ENCODE data around the gene ANKRD13A.
"Not testable (repeated sequence)": the region's sequence is repeated elsewhere in the genome, so short reads cannot be mapped to it uniquely, and the experiment has no call there.

The ANKRD13A gene

DNA sequence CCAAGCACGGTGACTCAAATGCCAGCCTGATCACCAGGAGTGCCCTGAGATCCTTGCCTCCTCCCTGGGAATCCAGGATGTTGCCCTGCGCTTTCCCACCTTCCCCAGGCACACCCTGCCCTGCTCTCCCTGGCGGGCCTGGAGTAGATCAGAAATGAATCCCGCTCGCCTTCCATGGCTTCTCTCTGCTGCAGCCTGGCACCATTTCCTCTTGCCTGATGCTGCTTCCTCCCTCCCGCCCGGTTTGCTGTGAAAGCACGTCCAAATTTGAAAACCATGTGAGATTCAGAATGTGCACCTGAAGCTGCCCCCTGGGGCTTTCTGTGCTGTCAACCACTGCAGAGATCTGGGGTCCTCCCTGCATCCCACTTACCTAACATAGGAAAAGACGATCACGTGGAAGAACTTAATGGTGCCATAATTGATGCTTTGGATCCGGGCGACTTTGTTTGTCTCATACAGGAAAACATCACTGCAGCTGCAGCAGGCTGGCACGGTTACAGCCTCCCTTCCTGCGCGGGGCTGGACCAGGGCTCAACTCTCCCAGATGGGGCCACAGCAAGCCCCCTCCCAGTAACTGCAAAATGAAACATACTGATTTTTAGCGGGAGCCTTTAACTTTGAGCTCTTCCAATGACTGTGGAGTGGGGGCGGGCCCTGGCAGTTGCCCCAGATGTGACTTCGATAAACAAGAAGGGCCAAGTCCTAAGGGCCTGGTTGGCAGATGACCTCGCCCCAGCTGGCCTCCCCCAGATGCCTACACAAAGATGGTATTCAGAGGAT lies 74.0 kb downstream of the ANKRD13A start:
- Histone ChIP-seq H3K9ac (ENCODE audit: low read length) (no peak overlapping the region), H3K27ac (ENCODE audit: low read length) (no peak overlapping the region), H3K4me3 (ENCODE audit: low read length) (no peak overlapping the region), H3K9me3 (ENCODE audit: control insufficient read depth, low read depth, low read length) (no peaks in the 10 kb centered on the region), H3K27me3 (ENCODE audit: control insufficient read depth, insufficient read depth, low read length) (no peaks in the 10 kb centered on the region), H3K36me3 (ENCODE audit: control insufficient read depth, low read depth, low read length) (no peaks in the 10 kb centered on the region), H3K4me1 (ENCODE audit: control insufficient read depth, low read depth, low read length) (no peaks in the 10 kb centered on the region)

DNA sequence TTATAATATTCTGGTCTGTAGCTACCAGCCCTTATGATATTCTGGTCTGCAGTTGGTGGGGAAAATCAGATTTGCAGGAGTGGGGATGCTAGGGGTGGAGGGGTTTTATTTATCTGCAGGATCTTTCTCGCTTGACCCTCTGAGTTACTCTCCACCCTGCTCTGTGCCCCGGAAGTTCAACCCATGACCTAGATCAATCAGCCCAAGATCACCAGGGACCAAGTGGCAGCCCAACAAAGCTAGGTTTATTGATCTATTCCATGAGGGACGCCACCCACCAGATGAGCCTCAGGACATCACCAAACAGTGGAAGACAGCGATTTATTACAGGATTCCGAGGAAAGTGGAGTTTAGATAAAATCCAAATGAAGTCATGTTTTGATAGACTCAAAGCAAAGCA lies 74.9 kb downstream of the ANKRD13A start:
- no peaks in the 10 kb centered on the region for H3K36me3 ChIP-seq (ENCODE audit: control insufficient read depth, low read depth, low read length)
- H3K9ac ChIP-seq (ENCODE audit: low read length), result no peak overlapping the region
- H3K27me3 ChIP-seq (ENCODE audit: control insufficient read depth, insufficient read depth, low read length), result no peaks in the 10 kb centered on the region
- no peak overlapping the region for H3K27ac ChIP-seq (ENCODE audit: low read length)
- no peak overlapping the region for H3K4me3 ChIP-seq (ENCODE audit: low read length)
- no peaks in the 10 kb centered on the region for H3K4me1 ChIP-seq (ENCODE audit: control insufficient read depth, low read depth, low read length)
- H3K9me3 ChIP-seq (ENCODE audit: control insufficient read depth, low read depth, low read length), result no peaks in the 10 kb centered on the region

DNA sequence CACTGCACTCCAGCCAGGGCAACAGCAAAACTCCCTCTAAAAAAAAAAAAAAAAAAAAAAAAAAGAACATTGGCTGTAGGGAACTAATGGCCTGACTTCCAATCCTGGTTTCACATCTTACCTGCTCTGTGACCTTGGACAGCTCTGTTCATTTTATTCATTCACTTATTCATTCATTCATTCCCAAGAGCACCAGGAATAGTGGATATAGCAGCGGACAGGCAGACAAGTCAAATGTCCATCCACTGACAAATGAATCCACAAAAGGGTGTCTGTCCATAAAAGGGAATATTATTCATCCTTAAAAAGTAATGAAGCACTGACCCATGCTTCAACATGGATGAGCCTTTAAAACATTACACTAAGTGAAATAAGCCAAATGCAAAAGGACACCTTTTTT lies 76.7 kb downstream of the ANKRD13A start:
- Histone ChIP-seq H3K27me3 (ENCODE audit: control insufficient read depth, insufficient read depth, low read length) (no peaks in the 10 kb centered on the region), H3K4me3 (ENCODE audit: low read length) (no peak overlapping the region), H3K27ac (ENCODE audit: low read length) (no peak overlapping the region), H3K4me1 (ENCODE audit: control insufficient read depth, low read depth, low read length) (no peaks in the 10 kb centered on the region), H3K9me3 (ENCODE audit: control insufficient read depth, low read depth, low read length) (no peaks in the 10 kb centered on the region), H3K9ac (ENCODE audit: low read length) (no peak overlapping the region), H3K36me3 (ENCODE audit: control insufficient read depth, low read depth, low read length) (no peaks in the 10 kb centered on the region)

DNA sequence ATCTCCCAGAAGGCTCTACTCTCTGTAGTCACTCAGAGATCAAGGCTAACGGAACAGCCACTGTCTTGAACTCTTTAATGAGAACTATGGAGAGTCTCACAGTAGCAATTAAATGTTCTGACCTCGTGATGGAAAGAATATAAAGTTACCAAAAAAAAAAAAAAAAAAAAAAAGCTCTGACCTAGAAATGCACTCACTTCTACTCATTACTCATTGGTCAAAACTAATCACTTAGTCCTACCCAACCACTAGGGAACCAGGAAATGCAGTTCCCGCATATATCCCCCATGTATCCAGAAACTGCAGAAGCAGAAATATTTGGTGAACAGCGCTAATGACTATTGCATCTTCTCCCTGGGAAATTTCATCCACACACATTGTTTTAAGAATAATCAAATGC lies 78.6 kb downstream of the ANKRD13A start:
- H3K36me3 ChIP-seq (ENCODE audit: control insufficient read depth, low read depth, low read length), result no peaks in the 10 kb centered on the region
- no peaks in the 10 kb centered on the region for H3K27me3 ChIP-seq (ENCODE audit: control insufficient read depth, insufficient read depth, low read length)
- H3K27ac ChIP-seq (ENCODE audit: low read length), result no peak overlapping the region
- no peak overlapping the region for H3K9ac ChIP-seq (ENCODE audit: low read length)
- H3K4me3 ChIP-seq (ENCODE audit: low read length), result no peak overlapping the region
- H3K4me1 ChIP-seq (ENCODE audit: control insufficient read depth, low read depth, low read length), result no peaks in the 10 kb centered on the region
- H3K9me3 ChIP-seq (ENCODE audit: control insufficient read depth, low read depth, low read length), result no peaks in the 10 kb centered on the region

DNA sequence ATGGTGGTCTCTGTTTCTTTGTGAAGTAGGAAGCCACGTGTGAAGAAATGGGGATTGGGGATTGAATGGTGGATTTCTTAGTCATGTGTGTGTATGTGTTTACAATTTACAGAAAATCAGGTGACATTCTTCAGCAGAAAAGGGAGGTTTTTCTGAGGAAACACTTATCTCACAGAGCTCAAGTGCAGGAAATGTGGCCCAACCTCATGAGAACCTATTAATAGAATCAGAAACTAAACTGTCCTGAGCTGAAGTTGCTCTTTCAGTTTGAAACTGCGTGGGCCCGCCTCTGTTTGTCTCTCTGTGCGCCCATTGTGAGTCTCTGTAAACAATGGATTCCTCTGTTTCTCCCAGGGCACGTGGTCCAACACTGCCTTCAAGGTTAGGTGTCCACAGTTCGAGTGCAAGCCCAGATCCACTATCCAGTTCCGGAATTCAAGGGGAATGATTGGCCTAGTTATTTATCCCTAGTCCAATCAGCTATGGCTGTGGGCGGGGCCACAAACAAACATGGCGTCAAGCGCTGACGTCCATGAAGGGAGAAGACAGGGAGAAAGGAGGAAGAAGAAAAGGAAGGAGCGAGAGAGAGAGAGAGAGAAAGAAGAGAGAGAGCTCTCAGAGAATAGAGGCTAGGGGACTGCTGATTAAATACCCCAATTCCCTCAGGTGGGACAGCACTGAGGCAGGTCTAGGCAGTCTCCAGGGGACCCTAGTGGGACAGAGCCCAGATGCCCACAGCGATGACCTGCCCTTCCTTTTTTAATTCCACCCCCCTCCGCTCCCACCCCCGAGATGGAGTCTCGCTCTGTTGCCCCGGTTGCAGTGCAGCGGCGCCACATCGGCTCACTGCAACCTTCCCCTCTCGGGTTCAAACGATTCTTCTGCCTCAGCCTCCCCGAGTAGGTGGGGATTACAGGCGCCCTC lies 80.5 kb downstream of the ANKRD13A start:
- Histone ChIP-seq H3K4me3 (ENCODE audit: low read length) (no peak overlapping the region), H3K27ac (ENCODE audit: low read length) (no peak overlapping the region), H3K9ac (ENCODE audit: low read length) (no peak overlapping the region), H3K27me3 (ENCODE audit: control insufficient read depth, insufficient read depth, low read length) (no peaks in the 10 kb centered on the region), H3K9me3 (ENCODE audit: control insufficient read depth, low read depth, low read length) (no peaks in the 10 kb centered on the region), H3K36me3 (ENCODE audit: control insufficient read depth, low read depth, low read length) (no peaks in the 10 kb centered on the region), H3K4me1 (ENCODE audit: control insufficient read depth, low read depth, low read length) (no peaks in the 10 kb centered on the region)

DNA sequence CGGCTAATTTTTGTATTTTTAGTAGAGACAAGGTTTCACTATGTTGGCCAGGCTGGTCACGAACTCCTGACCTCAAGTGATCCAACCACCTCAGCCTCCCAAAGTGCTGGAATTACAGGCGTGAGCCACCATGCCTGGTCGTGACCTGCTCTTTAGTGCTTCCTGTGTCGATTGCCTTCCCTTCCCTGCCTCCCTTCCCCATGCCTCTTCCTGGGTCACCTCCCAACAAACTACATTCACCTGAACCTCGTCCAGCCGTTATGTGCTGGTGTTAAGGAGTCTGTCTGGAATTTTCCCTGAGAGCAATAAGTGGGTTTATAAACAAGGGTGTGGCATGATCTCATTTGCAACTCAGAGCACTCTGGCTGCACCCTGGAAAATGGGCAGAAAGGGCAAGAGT lies 81.2 kb downstream of the ANKRD13A start:
- Histone ChIP-seq H3K9ac (ENCODE audit: low read length) (no peak overlapping the region), H3K4me3 (ENCODE audit: low read length) (no peak overlapping the region), H3K27me3 (ENCODE audit: control insufficient read depth, insufficient read depth, low read length) (no peaks in the 10 kb centered on the region), H3K9me3 (ENCODE audit: control insufficient read depth, low read depth, low read length) (no peaks in the 10 kb centered on the region), H3K36me3 (ENCODE audit: control insufficient read depth, low read depth, low read length) (no peaks in the 10 kb centered on the region), H3K4me1 (ENCODE audit: control insufficient read depth, low read depth, low read length) (no peaks in the 10 kb centered on the region), H3K27ac (ENCODE audit: low read length) (no peak overlapping the region)

DNA sequence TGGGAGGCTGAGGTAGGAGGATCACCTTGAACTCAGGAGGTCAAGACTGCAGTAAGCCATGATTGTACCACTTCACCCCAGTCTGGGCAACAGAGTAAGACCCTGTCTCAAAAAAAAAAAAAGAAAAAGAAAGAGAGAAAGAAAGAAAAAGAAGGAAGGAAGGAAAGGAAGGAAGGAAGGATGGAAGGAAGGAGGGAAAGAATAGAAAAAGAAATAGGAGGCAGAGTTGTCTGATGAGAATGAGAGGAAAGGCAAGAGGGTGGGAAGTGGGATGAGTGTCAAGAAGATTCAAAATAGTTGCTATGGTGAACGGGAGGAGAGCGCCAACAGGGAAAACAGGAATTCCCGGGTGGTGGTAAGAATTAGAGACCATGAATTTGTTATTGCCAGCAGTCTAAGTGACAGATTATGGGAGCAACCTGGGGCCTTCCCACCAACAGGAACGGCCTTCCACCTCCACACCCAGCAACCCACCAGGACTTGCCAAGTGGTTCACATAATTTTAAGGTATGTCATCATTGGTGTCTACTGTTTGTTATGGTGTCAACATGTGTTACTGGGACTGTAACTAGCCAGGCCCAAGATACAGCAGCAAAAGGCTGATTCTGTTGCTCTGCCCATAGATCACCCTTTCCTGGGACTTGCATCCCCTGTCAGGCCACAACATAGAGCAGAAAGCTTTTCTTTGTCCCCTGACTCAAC lies 85.2 kb downstream of the ANKRD13A start:
- Histone ChIP-seq H3K9me3 (ENCODE audit: control insufficient read depth, low read depth, low read length) (no peaks in the 10 kb centered on the region), H3K36me3 (ENCODE audit: control insufficient read depth, low read depth, low read length) (no peaks in the 10 kb centered on the region), H3K9ac (ENCODE audit: low read length) (no peak overlapping the region), H3K27ac (ENCODE audit: low read length) (no peak overlapping the region), H3K4me1 (ENCODE audit: control insufficient read depth, low read depth, low read length) (no peaks in the 10 kb centered on the region), H3K4me3 (ENCODE audit: low read length) (no peak overlapping the region), H3K27me3 (ENCODE audit: control insufficient read depth, insufficient read depth, low read length) (no peaks in the 10 kb centered on the region)

DNA sequence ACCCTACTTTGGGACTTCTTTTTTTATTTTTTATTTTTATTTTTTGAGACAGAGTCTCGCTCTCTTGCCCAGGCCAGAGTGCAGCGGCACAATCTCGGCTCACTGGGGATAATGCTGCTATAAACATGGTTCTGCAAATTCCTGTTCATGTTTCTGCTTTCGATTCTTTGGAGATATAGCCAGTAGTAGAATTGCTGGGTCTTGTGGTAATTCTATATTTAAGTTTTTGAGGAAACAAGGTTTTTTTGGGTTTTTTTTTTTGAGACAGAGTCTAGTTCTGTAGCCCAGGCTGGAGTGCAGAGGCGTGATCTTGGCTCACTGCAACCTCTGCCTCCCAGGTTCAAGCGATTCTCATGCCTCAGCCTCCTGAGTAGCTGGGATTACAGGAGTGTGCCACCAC lies 89.0 kb downstream of the ANKRD13A start:
- not testable (repeated sequence) for H3K27me3 ChIP-seq (ENCODE audit: control insufficient read depth, insufficient read depth, low read length); H3K4me1 ChIP-seq (ENCODE audit: control insufficient read depth, low read depth, low read length); H3K27ac ChIP-seq (ENCODE audit: low read length); H3K9me3 ChIP-seq (ENCODE audit: control insufficient read depth, low read depth, low read length); H3K4me3 ChIP-seq (ENCODE audit: low read length); H3K36me3 ChIP-seq (ENCODE audit: control insufficient read depth, low read depth, low read length); H3K9ac ChIP-seq (ENCODE audit: low read length)

DNA sequence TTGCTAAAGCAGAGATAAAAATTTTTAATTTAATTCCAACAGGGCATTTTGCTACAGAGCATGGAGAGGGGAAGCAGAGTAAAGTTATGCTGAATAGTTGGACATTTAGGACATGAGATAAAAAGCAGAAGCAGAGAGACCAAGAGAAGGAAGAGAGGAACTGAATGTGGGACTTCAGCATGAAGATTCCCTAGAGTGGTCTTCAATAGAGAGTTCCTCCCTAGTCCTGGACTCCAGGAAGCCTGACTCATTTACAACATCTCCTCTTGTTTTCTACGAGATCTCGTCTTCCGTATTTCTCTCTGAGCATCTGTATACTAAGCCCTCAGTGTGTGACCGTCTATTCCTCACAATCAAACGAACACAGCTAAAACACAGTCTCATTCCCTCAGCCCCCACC lies 89.7 kb downstream of the ANKRD13A start:
- Histone ChIP-seq H3K27ac (ENCODE audit: low read length) (no peak overlapping the region), H3K4me1 (ENCODE audit: control insufficient read depth, low read depth, low read length) (no peaks in the 10 kb centered on the region), H3K36me3 (ENCODE audit: control insufficient read depth, low read depth, low read length) (no peaks in the 10 kb centered on the region), H3K4me3 (ENCODE audit: low read length) (no peak overlapping the region), H3K27me3 (ENCODE audit: control insufficient read depth, insufficient read depth, low read length) (no peaks in the 10 kb centered on the region), H3K9ac (ENCODE audit: low read length) (no peak overlapping the region), H3K9me3 (ENCODE audit: control insufficient read depth, low read depth, low read length) (no peaks in the 10 kb centered on the region)
